ENCODE measurements around the gene GDI2.
A peak's percentile ranks its signal among the peaks of the same experiment; 100 is the strongest.
"Not testable (repeated sequence)": the region's sequence is repeated elsewhere in the genome, so short reads cannot be mapped to it uniquely, and the experiment has no call there.

Gene GDI2

GRCh38 chr10:5828725-5829124 lies 15.5 kb upstream of the GDI2 start:
- no peak for DNase-seq (ENCODE audit: extremely low spot score)
- CTCF ChIA-PET, result interaction anchor here (0.9 to 1.9 kb wide), 2 partner anchors 8 to 15 kb away, joined by 3 to 7 read pairs; no protein-coding TSS in a partner anchor
- POLR2A ChIA-PET, result no interaction called here
- no peak for TF ChIP-seq CTCF (IDR thresholded peaks at IDR 0.05; ENCODE audit: control extremely low read depth, extremely low read depth, low read depth, missing control alignments)

- POLR2A ChIA-PET, result no interaction called here
- CTCF ChIA-PET, result no interaction called here
- DNase-seq (ENCODE audit: extremely low spot score), result no peak
- TF ChIP-seq CTCF (IDR thresholded peaks at IDR 0.05; ENCODE audit: control extremely low read depth, extremely low read depth, low read depth, missing control alignments), result no peak
Measured at GRCh38 chr10:5827841-5828240, 14.6 kb upstream of the GDI2 start.

GRCh38 chr10:5826511-5826910 lies 13.3 kb upstream of the GDI2 start:
- DNase-seq (ENCODE audit: extremely low spot score); POLR2A ChIA-PET: not testable (repeated sequence)
- CTCF ChIA-PET, result interaction anchor here (1.1 to 1.5 kb wide), 2 partner anchors 9 to 11 kb away, joined by 3 to 4 read pairs; no protein-coding TSS in a partner anchor

GRCh38 chr10:5818894-5819293 lies 5.7 kb upstream of the GDI2 start:
- CTCF ChIA-PET, result interaction anchor here (1.3 to 3.2 kb wide), 7 partner anchors 12 to 107 kb away, joined by 3 to 12 read pairs (median 7); partner anchors contain the start of genes ANKRD16 and FBH1
- no peak for TF ChIP-seq CTCF (IDR thresholded peaks at IDR 0.05; ENCODE audit: control extremely low read depth, extremely low read depth, low read depth, missing control alignments)
- DNase-seq (ENCODE audit: extremely low spot score), result peak; percentile 44
- POLR2A ChIA-PET, result interaction anchor here (0.7 kb wide), 1 partner anchor 24 kb away, joined by 3 read pairs; no protein-coding TSS in a partner anchor

GRCh38 chr10:5818048-5818331 lies 4.8 kb upstream of the GDI2 start:
- CTCF ChIA-PET, result interaction anchor here (0.7 to 3.2 kb wide), 6 partner anchors 9 to 45 kb away, joined by 3 to 12 read pairs (median 6); no protein-coding TSS in a partner anchor
- DNase-seq (ENCODE audit: extremely low spot score), result no peak
- TF ChIP-seq CTCF (IDR thresholded peaks at IDR 0.05; ENCODE audit: control extremely low read depth, extremely low read depth, low read depth, missing control alignments), result no peak

GRCh38 chr10:5817322-5818047 lies 4.3 kb upstream of the GDI2 start:
- CTCF ChIA-PET, result interaction anchor here (0.7 to 2.5 kb wide), 6 partner anchors 9 to 36 kb away, joined by 3 to 12 read pairs (median 4); no protein-coding TSS in a partner anchor
- no peak for TF ChIP-seq CTCF (IDR thresholded peaks at IDR 0.05; ENCODE audit: control extremely low read depth, extremely low read depth, low read depth, missing control alignments)
- POLR2A ChIA-PET, result interaction anchor here (0.6 to 0.8 kb wide), 2 partner anchors 72 to 1559 kb away, joined by 3 to 4 read pairs; partner anchors contain the start of genes ANKRD16 and FBH1
- DNase-seq (ENCODE audit: extremely low spot score), result peak; percentile 52

More at GRCh38 chr10:5818048-5818331, 4.8 kb upstream of the GDI2 start:
- POLR2A ChIA-PET, result no interaction called here

- ChIA-PET POLR2A (interaction anchor here (0.6 to 0.7 kb wide), 2 partner anchors 10 to 28 kb away, joined by 5 to 7 read pairs; no protein-coding TSS in a partner anchor), CTCF (no interaction called here)
- TF ChIP-seq CTCF (IDR thresholded peaks at IDR 0.05; ENCODE audit: control extremely low read depth, extremely low read depth, low read depth, missing control alignments), result no peak
- DNase-seq (ENCODE audit: extremely low spot score), result no peak
Measured at GRCh38 chr10:5816170-5816569, 2.9 kb upstream of the GDI2 start.
